ENCODE measurements around the gene NAPEPLD. TPM values are rescaled to one million over a fixed set of nuclear protein-coding genes. Genes with fewer than 3 reads are reported as not detected.
"Not testable (repeated sequence)": the region's sequence is repeated elsewhere in the genome, so short reads cannot be mapped to it uniquely, and the experiment has no call there.

The NAPEPLD gene
- total RNA-seq, 4 donors from 2014 or later, result 10.2 to 22.8 (median 15.4) TPM

- no peak overlapping the region for H3K4me3 ChIP-seq
- no peak for DNase-seq (ENCODE audit: low spot score in 2 of 2)
- H3K9me3 ChIP-seq, result no peaks in the 10 kb centered on the region
- H3K27me3 ChIP-seq, result no peaks in the 10 kb centered on the region
- no peak overlapping the region for H3K27ac ChIP-seq
- no peaks in the 10 kb centered on the region for H3K36me3 ChIP-seq
- WGBS, 2 donors, result 23 to 38% methylated on average over 2 of the region's 2 CpGs
- peaks cover 0 to 5% (median 0%) of the 10 kb centered on the region in 4 donors for H3K4me1 ChIP-seq
- TF ChIP-seq POLR2A (IDR thresholded peaks at IDR 0.05), result no peak
- TF ChIP-seq EP300 (IDR thresholded peaks at IDR 0.05), result no peak
- TF ChIP-seq, protein P1, sequence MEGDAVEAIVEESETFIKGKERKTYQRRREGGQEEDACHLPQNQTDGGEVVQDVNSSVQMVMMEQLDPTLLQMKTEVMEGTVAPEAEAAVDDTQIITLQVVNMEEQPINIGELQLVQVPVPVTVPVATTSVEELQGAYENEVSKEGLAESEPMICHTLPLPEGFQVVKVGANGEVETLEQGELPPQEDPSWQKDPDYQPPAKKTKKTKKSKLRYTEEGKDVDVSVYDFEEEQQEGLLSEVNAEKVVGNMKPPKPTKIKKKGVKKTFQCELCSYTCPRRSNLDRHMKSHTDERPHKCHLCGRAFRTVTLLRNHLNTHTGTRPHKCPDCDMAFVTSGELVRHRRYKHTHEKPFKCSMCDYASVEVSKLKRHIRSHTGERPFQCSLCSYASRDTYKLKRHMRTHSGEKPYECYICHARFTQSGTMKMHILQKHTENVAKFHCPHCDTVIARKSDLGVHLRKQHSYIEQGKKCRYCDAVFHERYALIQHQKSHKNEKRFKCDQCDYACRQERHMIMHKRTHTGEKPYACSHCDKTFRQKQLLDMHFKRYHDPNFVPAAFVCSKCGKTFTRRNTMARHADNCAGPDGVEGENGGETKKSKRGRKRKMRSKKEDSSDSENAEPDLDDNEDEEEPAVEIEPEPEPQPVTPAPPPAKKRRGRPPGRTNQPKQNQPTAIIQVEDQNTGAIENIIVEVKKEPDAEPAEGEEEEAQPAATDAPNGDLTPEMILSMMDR (IDR thresholded peaks at IDR 0.05), result no peak
These were observed 89.4 kb downstream of the NAPEPLD start for GRCh38 chr7:103059471-103059870.

DNA sequence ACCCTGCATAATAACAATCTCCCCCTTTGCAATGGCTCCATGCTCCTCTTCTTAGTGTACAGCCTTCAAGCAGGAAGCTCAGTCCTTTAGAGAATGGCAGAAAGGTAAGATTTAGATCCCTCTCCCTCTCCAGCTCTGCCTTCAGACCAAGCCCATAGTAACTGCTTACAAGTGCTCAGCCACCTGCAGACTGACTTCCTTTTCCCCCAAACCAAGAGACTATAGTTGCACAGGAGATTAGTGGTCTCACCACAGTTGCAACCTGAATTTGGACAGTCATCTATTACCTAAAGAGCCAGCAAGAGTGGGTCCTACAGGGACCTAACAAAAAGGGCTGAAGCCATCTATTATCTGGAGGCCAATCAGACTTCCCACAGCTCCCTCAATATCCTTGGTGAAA, 90.8 kb downstream of the NAPEPLD start:
- DNase-seq (ENCODE audit: low spot score in 2 of 2), result no peak
- TF ChIP-seq EP300 (IDR thresholded peaks at IDR 0.05) (no peak), POLR2A (IDR thresholded peaks at IDR 0.05) (no peak)
- TF ChIP-seq, protein P1 (IDR thresholded peaks at IDR 0.05), result no peak
- no peak overlapping the region for H3K27ac ChIP-seq
- H3K4me3 ChIP-seq, result no peak overlapping the region
- H3K27me3 ChIP-seq, result no peaks in the 10 kb centered on the region
- peaks cover 0 to 5% (median 0%) of the 10 kb centered on the region in 4 donors for H3K4me1 ChIP-seq
- no peaks in the 10 kb centered on the region for H3K9me3 ChIP-seq
- no peaks in the 10 kb centered on the region for H3K36me3 ChIP-seq

DNA sequence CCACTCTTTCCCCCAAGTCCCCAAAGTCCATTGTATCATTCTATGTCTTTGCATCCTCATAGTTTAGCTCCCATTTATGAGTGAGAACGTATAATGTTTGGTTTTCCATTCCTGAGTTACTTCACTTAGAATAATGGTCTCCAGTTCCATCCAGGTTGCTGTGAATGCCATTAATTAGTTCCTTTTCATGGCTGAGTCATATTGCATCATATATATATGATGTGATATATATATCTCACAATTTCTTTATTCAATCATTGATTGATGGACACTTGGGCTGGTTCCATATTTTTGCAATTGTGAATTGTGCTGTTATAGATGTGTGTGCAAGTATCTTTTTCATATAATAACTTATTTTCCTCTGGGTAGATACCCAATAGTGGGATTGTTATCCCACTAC, 92.9 kb downstream of the NAPEPLD start:
- H3K9me3 ChIP-seq; DNase-seq (ENCODE audit: low spot score in 2 of 2); H3K4me3 ChIP-seq; H3K36me3 ChIP-seq; H3K4me1 ChIP-seq; H3K27me3 ChIP-seq; H3K27ac ChIP-seq: not testable (repeated sequence)
- 74 to 75% methylated on average over 1 of the region's 1 CpG for WGBS, 2 donors

DNA sequence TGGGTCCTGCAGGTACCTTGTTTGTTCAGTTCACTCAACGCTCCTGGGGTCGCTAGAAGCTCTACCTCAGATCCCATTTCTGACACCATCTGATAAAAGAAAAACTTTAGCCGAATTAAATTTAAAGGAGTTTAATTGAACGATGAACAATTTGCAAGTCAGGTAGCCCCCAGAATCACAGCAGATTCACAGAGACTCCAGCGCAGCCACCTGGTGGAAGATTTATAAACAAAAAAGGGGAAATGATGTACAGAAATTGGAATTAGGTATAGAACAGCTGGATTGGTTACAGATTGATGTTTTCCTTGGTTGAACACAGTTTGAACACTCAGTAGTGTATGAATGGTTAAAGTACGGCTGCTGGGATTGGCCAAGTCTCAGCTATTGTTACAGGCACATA, 97.4 kb downstream of the NAPEPLD start:
- 90 to 92% methylated on average over 6 of the region's 6 CpGs for WGBS, 2 donors
- H3K36me3 ChIP-seq, result no peaks in the 10 kb centered on the region
- DNase-seq (ENCODE audit: low spot score in 2 of 2), result no peak
- no peaks in the 10 kb centered on the region for H3K9me3 ChIP-seq
- no peak for TF ChIP-seq EP300 (IDR thresholded peaks at IDR 0.05)
- TF ChIP-seq, protein P1 (IDR thresholded peaks at IDR 0.05), result no peak
- TF ChIP-seq POLR2A (IDR thresholded peaks at IDR 0.05), result no peak
- H3K4me1 ChIP-seq, result no peaks in the 10 kb centered on the region
- H3K27me3 ChIP-seq, result no peaks in the 10 kb centered on the region
- H3K27ac ChIP-seq, result no peak overlapping the region
- no peak overlapping the region for H3K4me3 ChIP-seq

Other genes with a start within 250 kb of the NAPEPLD start
- gene LRRC17, start 236.1 kb downstream of the NAPEPLD start, total RNA-seq, result 1 to 10 TPM; 1.7 to 9.0 (median 2.6) TPM
- gene FBXL13, start 74.3 kb downstream of the NAPEPLD start, total RNA-seq, result 1 to 10 TPM in 3 of 4 donors, under 1 TPM in 1; 0.20 to 3.5 (median 1.8) TPM
- 10 to 100 TPM; 42.6 to 61.0 (median 48.5) TPM for gene ARMC10, start 74.0 kb downstream of the NAPEPLD start, total RNA-seq
- gene PMPCB, start 148.3 kb upstream of the NAPEPLD start, total RNA-seq, result 10 to 100 TPM; 31.8 to 44.3 (median 41.1) TPM
- 10 to 100 TPM; 14.3 to 22.8 (median 18.3) TPM for gene DNAJC2, start 195.7 kb upstream of the NAPEPLD start, total RNA-seq
- gene PSMC2, start 198.5 kb upstream of the NAPEPLD start, total RNA-seq, result 100 to 1,000 TPM in 1 of 4 donors, 10 to 100 TPM in 3; 61.4 to 118 (median 90.9) TPM

All from tibial nerve (tissue), 4 donors.